ENCODE data around the gene ITGBL1.

DNA sequence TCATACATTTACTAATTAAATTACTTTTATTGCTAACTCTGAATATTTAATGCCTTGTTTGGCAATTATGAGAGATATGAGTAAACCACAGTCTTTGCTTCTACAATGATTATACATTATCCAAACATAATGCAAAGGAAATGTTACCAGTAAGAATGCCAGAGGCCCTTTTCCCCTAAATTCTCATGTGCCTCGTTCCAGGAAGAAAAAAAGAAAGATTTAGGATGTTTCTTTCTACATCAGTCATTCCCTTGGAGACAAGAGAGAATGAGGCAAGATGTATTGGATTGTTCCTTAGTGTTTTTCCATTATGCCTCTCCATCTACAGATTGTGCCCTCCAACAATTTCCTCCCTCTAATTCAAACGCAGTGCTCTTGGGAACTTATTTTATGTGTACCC is 50.1 kb downstream of the ITGBL1 start:
- TF ChIP-seq CTCF (conservative IDR thresholded peaks at IDR 0.05; ENCODE audit: low read depth in 2 of 2) (no peak), EZH2 (IDR thresholded peaks at IDR 0.05; ENCODE audit: low read depth, unreplicated experiment) (no peak), JUNB (IDR thresholded peaks at IDR 0.05; ENCODE audit: unreplicated experiment) (no peak), POLR2AphosphoS5 (IDR thresholded peaks at IDR 0.05; ENCODE audit: low read depth) (no peak), EZH2phosphoT487 (IDR thresholded peaks at IDR 0.05; ENCODE audit: unreplicated experiment) (no peak)
- TF ChIP-seq, protein P1, sequence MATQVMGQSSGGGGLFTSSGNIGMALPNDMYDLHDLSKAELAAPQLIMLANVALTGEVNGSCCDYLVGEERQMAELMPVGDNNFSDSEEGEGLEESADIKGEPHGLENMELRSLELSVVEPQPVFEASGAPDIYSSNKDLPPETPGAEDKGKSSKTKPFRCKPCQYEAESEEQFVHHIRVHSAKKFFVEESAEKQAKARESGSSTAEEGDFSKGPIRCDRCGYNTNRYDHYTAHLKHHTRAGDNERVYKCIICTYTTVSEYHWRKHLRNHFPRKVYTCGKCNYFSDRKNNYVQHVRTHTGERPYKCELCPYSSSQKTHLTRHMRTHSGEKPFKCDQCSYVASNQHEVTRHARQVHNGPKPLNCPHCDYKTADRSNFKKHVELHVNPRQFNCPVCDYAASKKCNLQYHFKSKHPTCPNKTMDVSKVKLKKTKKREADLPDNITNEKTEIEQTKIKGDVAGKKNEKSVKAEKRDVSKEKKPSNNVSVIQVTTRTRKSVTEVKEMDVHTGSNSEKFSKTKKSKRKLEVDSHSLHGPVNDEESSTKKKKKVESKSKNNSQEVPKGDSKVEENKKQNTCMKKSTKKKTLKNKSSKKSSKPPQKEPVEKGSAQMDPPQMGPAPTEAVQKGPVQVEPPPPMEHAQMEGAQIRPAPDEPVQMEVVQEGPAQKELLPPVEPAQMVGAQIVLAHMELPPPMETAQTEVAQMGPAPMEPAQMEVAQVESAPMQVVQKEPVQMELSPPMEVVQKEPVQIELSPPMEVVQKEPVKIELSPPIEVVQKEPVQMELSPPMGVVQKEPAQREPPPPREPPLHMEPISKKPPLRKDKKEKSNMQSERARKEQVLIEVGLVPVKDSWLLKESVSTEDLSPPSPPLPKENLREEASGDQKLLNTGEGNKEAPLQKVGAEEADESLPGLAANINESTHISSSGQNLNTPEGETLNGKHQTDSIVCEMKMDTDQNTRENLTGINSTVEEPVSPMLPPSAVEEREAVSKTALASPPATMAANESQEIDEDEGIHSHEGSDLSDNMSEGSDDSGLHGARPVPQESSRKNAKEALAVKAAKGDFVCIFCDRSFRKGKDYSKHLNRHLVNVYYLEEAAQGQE (IDR thresholded peaks at IDR 0.05; ENCODE audit: unreplicated experiment), result no peak

All from GM23338 (cell line).